ENCODE measurements around the gene CLOCK. TPM values are rescaled to one million over a fixed set of nuclear protein-coding genes. Genes with fewer than 3 reads are reported as not detected.
"Not testable (repeated sequence)": the region's sequence is repeated elsewhere in the genome, so short reads cannot be mapped to it uniquely, and the experiment has no call there.

CLOCK gene
- total RNA-seq: 9.8 and 10.8 TPM in 2 replicates

GRCh38 chr4:55546756-55547465, at the start of gene CLOCK:
CLOCK (minus strand) TSS chr4:55546909; CDS start chr4:55482785, 64,124 bp downstream.
- Mint-ChIP-seq H3K27ac (peak within 1 kb of the TSS; percentile 88), H3K4me1 (peaks cover 25% of the 10 kb centered on the region), H3K9me3 (no peaks in the 10 kb centered on the region), H3K4me3 (peak within 1 kb of the TSS; percentile 84), H3K27me3 (peaks cover 30% of the 10 kb centered on the region), H3K36me3 (ENCODE audit: low read depth) (no peaks in the 10 kb centered on the region)
- peak; percentile 95 for DNase-seq
- intact Hi-C loops (cut with micrococcal nuclease): loop anchor here (1.0 to 5.0 kb wide), 8 partner anchors 16 to 1430 kb away; partner anchors contain the start of genes EXOC1, NOA1, POLR2B and TMEM165

- H3K9me3 Mint-ChIP-seq: peaks cover 9% of the 10 kb centered on the region
- intact Hi-C loops (cut with micrococcal nuclease): no loop called here
- no peak within 1 kb of the TSS for H3K27ac Mint-ChIP-seq
- no peaks in the 10 kb centered on the region for H3K4me1 Mint-ChIP-seq
- DNase-seq: no peak
- H3K4me3 Mint-ChIP-seq: no peak within 1 kb of the TSS
- peaks cover 6% of the 10 kb centered on the region for H3K27me3 Mint-ChIP-seq
- no peaks in the 10 kb centered on the region for H3K36me3 Mint-ChIP-seq (ENCODE audit: low read depth)
Measured at GRCh38 chr4:55592014-55592413, 45.3 kb upstream of the CLOCK start, which contains the start of gene PDCL2. PDCL2 (minus strand) TSS chr4:55592245; CDS start chr4:55592109, 136 bp downstream.

GRCh38 chr4:55588160-55588559, 41.5 kb upstream of the CLOCK start:
- Mint-ChIP-seq H3K4me3 (no peak overlapping the region), H3K9me3 (peaks cover 15% of the 10 kb centered on the region), H3K4me1 (no peaks in the 10 kb centered on the region), H3K36me3 (ENCODE audit: low read depth) (no peaks in the 10 kb centered on the region), H3K27ac (no peak overlapping the region), H3K27me3 (peaks cover 8% of the 10 kb centered on the region)
- intact Hi-C loops (cut with micrococcal nuclease): no loop called here
- DNase-seq: no peak

- H3K27me3 Mint-ChIP-seq; H3K4me3 Mint-ChIP-seq; intact Hi-C loops (cut with micrococcal nuclease); H3K4me1 Mint-ChIP-seq; H3K27ac Mint-ChIP-seq; DNase-seq; H3K36me3 Mint-ChIP-seq (ENCODE audit: low read depth): not testable (repeated sequence)
- peaks cover 12% of the 10 kb centered on the region for H3K9me3 Mint-ChIP-seq
Measured at GRCh38 chr4:55582773-55583172, 36.1 kb upstream of the CLOCK start.

- no peak for DNase-seq
- H3K27ac Mint-ChIP-seq: no peak overlapping the region
Measured at GRCh38 chr4:55578341-55579010, 31.8 kb upstream of the CLOCK start.

GRCh38 chr4:55575513-55575912, 28.8 kb upstream of the CLOCK start:
- Mint-ChIP-seq H3K4me1 (no peaks in the 10 kb centered on the region), H3K27me3 (peaks cover 3% of the 10 kb centered on the region), H3K9me3 (peaks cover 13% of the 10 kb centered on the region), H3K4me3 (no peak overlapping the region), H3K27ac (no peak overlapping the region), H3K36me3 (ENCODE audit: low read depth) (peaks cover 2% of the 10 kb centered on the region)
- intact Hi-C loops (cut with micrococcal nuclease): no loop called here
- no peak for DNase-seq

More at GRCh38 chr4:55578341-55579010, 31.8 kb upstream of the CLOCK start:
- no peaks in the 10 kb centered on the region for H3K4me1 Mint-ChIP-seq
- peaks cover 3% of the 10 kb centered on the region for H3K27me3 Mint-ChIP-seq
- H3K36me3 Mint-ChIP-seq (ENCODE audit: low read depth): peaks cover 2% of the 10 kb centered on the region
- no peak overlapping the region for H3K4me3 Mint-ChIP-seq
- peaks cover 19% of the 10 kb centered on the region for H3K9me3 Mint-ChIP-seq
- intact Hi-C loops (cut with micrococcal nuclease): no loop called here

GRCh38 chr4:55574252-55574651, 27.5 kb upstream of the CLOCK start:
- Mint-ChIP-seq H3K4me3 (no peak overlapping the region), H3K4me1 (no peaks in the 10 kb centered on the region), H3K27ac (no peak overlapping the region), H3K9me3 (peaks cover 13% of the 10 kb centered on the region), H3K36me3 (ENCODE audit: low read depth) (peaks cover 2% of the 10 kb centered on the region), H3K27me3 (peaks cover 3% of the 10 kb centered on the region)
- DNase-seq: no peak
- intact Hi-C loops (cut with micrococcal nuclease): no loop called here

GRCh38 chr4:55571806-55572205, 25.1 kb upstream of the CLOCK start:
- intact Hi-C loops (cut with micrococcal nuclease): no loop called here
- H3K27me3 Mint-ChIP-seq: peaks cover 7% of the 10 kb centered on the region
- DNase-seq: no peak
- no peak overlapping the region for H3K27ac Mint-ChIP-seq
- peaks cover 2% of the 10 kb centered on the region for H3K36me3 Mint-ChIP-seq (ENCODE audit: low read depth)
- no peak overlapping the region for H3K4me3 Mint-ChIP-seq
- H3K4me1 Mint-ChIP-seq: no peaks in the 10 kb centered on the region
- H3K9me3 Mint-ChIP-seq: peaks cover 5% of the 10 kb centered on the region

GRCh38 chr4:55568905-55569504, 22.3 kb upstream of the CLOCK start:
- H3K27me3 Mint-ChIP-seq: peaks cover 7% of the 10 kb centered on the region
- DNase-seq: no peak
- H3K9me3 Mint-ChIP-seq: no peaks in the 10 kb centered on the region
- no peaks in the 10 kb centered on the region for H3K4me1 Mint-ChIP-seq
- no peaks in the 10 kb centered on the region for H3K36me3 Mint-ChIP-seq (ENCODE audit: low read depth)
- intact Hi-C loops (cut with micrococcal nuclease): no loop called here
- H3K4me3 Mint-ChIP-seq: no peak overlapping the region
- no peak overlapping the region for H3K27ac Mint-ChIP-seq

- peaks cover 6% of the 10 kb centered on the region for H3K4me1 Mint-ChIP-seq
- peaks cover 6% of the 10 kb centered on the region for H3K27me3 Mint-ChIP-seq
- no peak overlapping the region for H3K27ac Mint-ChIP-seq
- intact Hi-C loops (cut with micrococcal nuclease): loop anchor here (2.0 kb wide), 1 partner anchor 15 kb away; the partner anchor contains the start of gene CLOCK
- H3K4me3 Mint-ChIP-seq: no peak overlapping the region
- DNase-seq: peak; percentile 40
- peaks cover 19% of the 10 kb centered on the region for H3K9me3 Mint-ChIP-seq
- no peaks in the 10 kb centered on the region for H3K36me3 Mint-ChIP-seq (ENCODE audit: low read depth)
Measured at GRCh38 chr4:55561889-55562288, 15.2 kb upstream of the CLOCK start.

GRCh38 chr4:55560096-55560495, 13.4 kb upstream of the CLOCK start:
- Mint-ChIP-seq H3K4me1 (peaks cover 6% of the 10 kb centered on the region), H3K36me3 (ENCODE audit: low read depth) (no peaks in the 10 kb centered on the region), H3K9me3 (peaks cover 19% of the 10 kb centered on the region), H3K27ac (no peak overlapping the region), H3K4me3 (no peak overlapping the region), H3K27me3 (peaks cover 10% of the 10 kb centered on the region)
- intact Hi-C loops (cut with micrococcal nuclease): no loop called here
- DNase-seq: no peak

- peaks cover 32% of the 10 kb centered on the region for H3K27me3 Mint-ChIP-seq
- H3K27ac Mint-ChIP-seq: no peak overlapping the region
- DNase-seq: no peak
- H3K9me3 Mint-ChIP-seq: peaks cover 13% of the 10 kb centered on the region
- H3K36me3 Mint-ChIP-seq (ENCODE audit: low read depth): no peaks in the 10 kb centered on the region
- intact Hi-C loops (cut with micrococcal nuclease): loop anchor here (5.0 to 10.0 kb wide), 2 partner anchors 370 to 582 kb away; no protein-coding TSS in a partner anchor
- H3K4me3 Mint-ChIP-seq: no peak overlapping the region
- H3K4me1 Mint-ChIP-seq: peaks cover 9% of the 10 kb centered on the region
Measured at GRCh38 chr4:55554453-55555030, 7.8 kb upstream of the CLOCK start.

GRCh38 chr4:55553441-55554201, 6.9 kb upstream of the CLOCK start:
- no peak overlapping the region for H3K4me3 Mint-ChIP-seq
- H3K27me3 Mint-ChIP-seq: peaks cover 41% of the 10 kb centered on the region
- no peak for DNase-seq
- H3K9me3 Mint-ChIP-seq: peaks cover 8% of the 10 kb centered on the region
- no peak overlapping the region for H3K27ac Mint-ChIP-seq
- intact Hi-C loops (cut with micrococcal nuclease): loop anchor here (5.0 to 10.0 kb wide), 2 partner anchors 369 to 581 kb away; no protein-coding TSS in a partner anchor
- peaks cover 9% of the 10 kb centered on the region for H3K4me1 Mint-ChIP-seq
- no peaks in the 10 kb centered on the region for H3K36me3 Mint-ChIP-seq (ENCODE audit: low read depth)

Data from activated CD4-positive, alpha-beta T cell treated with anti-CD3 and anti-CD28 coated beads, Interleukin-2, amount 10 ng/mL, durations not matched to agents 24 days and 14 days (primary cell).